GM12874 (cell line): ENCODE data around the gene RGMA.

Experiments
- TF ChIP-seq, protein P1 (sequence below): IDR thresholded peaks from 2 replicates; pipeline ENCODE4 v1.5.1; 2011; ENCODE audit warnings: low read depth, mild to moderate bottlenecking, control low read depth, low read length, moderate library complexity; ENCODE audit not compliant: insufficient read depth

RGMA gene

DNA sequence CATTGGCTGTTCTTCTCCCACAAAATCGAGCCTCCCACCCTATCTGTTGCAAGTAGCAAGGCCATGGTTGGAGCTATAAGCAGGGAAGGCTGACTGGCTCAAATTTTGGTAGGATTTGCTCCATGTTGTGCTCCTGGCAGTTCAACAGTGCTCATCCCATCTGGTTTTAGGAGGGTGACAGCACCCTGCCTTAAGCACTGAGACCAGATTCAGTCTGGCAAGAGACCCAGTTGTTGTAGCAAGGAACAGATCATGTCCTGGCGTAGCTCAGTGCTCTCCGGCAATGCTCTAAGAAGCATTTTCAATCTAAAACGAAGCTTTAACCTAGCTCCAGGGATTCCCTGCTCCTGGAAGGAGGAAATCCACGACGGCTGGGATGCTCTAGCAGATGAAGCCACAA is 91.2 kb downstream of the RGMA start:
- TF ChIP-seq, protein P1, sequence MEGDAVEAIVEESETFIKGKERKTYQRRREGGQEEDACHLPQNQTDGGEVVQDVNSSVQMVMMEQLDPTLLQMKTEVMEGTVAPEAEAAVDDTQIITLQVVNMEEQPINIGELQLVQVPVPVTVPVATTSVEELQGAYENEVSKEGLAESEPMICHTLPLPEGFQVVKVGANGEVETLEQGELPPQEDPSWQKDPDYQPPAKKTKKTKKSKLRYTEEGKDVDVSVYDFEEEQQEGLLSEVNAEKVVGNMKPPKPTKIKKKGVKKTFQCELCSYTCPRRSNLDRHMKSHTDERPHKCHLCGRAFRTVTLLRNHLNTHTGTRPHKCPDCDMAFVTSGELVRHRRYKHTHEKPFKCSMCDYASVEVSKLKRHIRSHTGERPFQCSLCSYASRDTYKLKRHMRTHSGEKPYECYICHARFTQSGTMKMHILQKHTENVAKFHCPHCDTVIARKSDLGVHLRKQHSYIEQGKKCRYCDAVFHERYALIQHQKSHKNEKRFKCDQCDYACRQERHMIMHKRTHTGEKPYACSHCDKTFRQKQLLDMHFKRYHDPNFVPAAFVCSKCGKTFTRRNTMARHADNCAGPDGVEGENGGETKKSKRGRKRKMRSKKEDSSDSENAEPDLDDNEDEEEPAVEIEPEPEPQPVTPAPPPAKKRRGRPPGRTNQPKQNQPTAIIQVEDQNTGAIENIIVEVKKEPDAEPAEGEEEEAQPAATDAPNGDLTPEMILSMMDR, result no peak

DNA sequence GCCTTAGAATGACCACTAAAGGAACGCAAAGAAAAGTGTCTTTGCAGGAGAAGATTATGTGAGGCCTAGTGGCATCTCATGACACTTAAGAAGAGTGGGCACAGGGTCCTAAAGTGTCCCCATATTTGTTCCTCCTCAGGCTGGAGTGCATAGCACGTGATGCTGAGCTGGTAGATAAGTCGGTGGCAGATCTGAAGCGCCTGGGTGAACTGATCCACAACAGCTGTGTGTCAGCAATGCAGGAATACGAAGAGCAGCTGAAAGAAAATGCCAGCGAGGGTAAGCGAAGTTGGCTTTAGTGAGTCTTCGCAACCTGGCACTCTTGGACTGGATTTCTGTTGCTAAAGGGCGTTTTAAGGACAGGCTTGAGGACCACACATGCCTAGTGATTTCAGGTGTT is 96.3 kb downstream of the RGMA start:
- TF ChIP-seq, protein P1, result no peak

DNA sequence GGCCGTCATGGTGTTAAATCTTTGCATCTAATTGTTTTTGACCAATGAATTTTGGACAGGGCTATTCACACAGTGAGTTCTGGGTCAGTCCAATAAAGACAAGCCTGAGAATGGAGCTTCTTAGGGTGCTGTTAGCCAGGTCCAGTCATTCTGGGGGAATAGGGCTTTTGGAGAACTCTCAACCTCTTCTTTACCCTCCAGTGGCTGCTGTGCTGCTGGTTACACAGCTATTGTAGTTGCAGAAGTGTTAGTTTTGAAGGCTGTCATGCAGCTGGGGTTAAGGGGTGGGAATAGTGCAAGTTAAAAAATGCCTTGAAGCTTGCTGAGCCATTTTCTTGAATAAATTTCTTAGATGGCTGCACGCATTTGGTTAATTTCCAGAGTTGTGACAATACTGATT is 99.0 kb downstream of the RGMA start:
- TF ChIP-seq, protein P1, result no peak

DNA sequence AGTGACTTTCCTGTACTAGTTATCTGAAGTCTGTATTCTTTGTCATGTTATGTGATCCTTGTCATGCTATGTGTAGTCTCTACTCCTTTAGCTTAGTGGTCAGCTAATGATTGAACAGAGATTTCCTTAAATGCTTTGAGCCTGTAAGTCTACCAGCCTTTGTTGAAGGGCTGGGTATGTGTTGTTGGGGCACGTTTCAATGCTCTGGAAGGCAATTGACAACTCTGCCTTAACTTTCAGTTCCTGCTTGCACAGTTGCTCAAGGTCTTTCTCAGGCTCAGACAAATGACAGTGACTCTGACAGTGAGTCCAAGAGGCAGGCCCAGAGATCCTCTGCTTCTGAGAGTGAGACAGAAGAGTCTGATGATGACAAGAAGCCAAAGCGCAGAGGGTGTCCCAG is 99.5 kb downstream of the RGMA start:
- TF ChIP-seq, protein P1, result no peak
